CD4-positive, alpha-beta T cell treated with Interleukin-4 for 4 hours (primary cell): Measurements from ENCODE around the gene AMMECR1L.
"Not testable (repeated sequence)": the region's sequence is repeated elsewhere in the genome, so short reads cannot be mapped to it uniquely, and the experiment has no call there.

Source experiments
- DNase-seq: peaks from one replicate; pipeline ENCODE4 v3.0.0-alpha.2; 2020

AMMECR1L gene

GRCh38 chr2:127829845-127830246, 55.9 kb downstream of the AMMECR1L start:
- peak; percentile 69 for DNase-seq

GRCh38 chr2:127826708-127827107, 59.0 kb downstream of the AMMECR1L start:
- DNase-seq = not testable (repeated sequence)

- no peak for DNase-seq
Measured at GRCh38 chr2:127826047-127826446, 59.7 kb downstream of the AMMECR1L start.

GRCh38 chr2:127820080-127820668, 65.6 kb downstream of the AMMECR1L start:
- DNase-seq = no peak

- no peak for DNase-seq
Measured at GRCh38 chr2:127818794-127819425, 66.8 kb downstream of the AMMECR1L start.

- DNase-seq = no peak
Measured at GRCh38 chr2:127818241-127818640, 67.5 kb downstream of the AMMECR1L start.

GRCh38 chr2:127814677-127815076, 71.1 kb downstream of the AMMECR1L start:
- DNase-seq = no peak

- DNase-seq = not testable (repeated sequence)
Measured at GRCh38 chr2:127812441-127812840, 73.3 kb downstream of the AMMECR1L start.
